Stimulated activated CD4-positive, alpha-beta T cell treated with anti-CD3 and anti-CD28 coated beads, Interleukin-4, amount 100 ng/mL, for 4 hours (primary cell): ENCODE results near the gene ADCY1.

Source experiments
- DNase-seq, 2 experiments: peaks; one replicate each; pipeline ENCODE4 v3.0.0-alpha.2; 2020

ADCY1 gene

GRCh38 chr7:45655539-45655938 is 81.4 kb downstream of the ADCY1 start:
- DNase-seq: no peak

GRCh38 chr7:45656431-45656830 is 82.3 kb downstream of the ADCY1 start:
- DNase-seq: no peak

- no peak for DNase-seq
These were observed 83.1 kb downstream of the ADCY1 start for GRCh38 chr7:45657136-45657889.

GRCh38 chr7:45657890-45658715 is 83.9 kb downstream of the ADCY1 start:
- no peak for DNase-seq

GRCh38 chr7:45658716-45659495 is 84.7 kb downstream of the ADCY1 start:
- no peak for DNase-seq

GRCh38 chr7:45659496-45660139 is 85.5 kb downstream of the ADCY1 start:
- no peak for DNase-seq

- DNase-seq: no peak
These were observed 86.2 kb downstream of the ADCY1 start for GRCh38 chr7:45660201-45660900.

GRCh38 chr7:45660901-45661211 is 86.7 kb downstream of the ADCY1 start:
- no peak for DNase-seq

GRCh38 chr7:45661302-45661995 is 87.3 kb downstream of the ADCY1 start:
- DNase-seq: no peak

- DNase-seq: no peak
These were observed 87.8 kb downstream of the ADCY1 start for GRCh38 chr7:45662018-45662417.

GRCh38 chr7:45662540-45663166 is 88.5 kb downstream of the ADCY1 start:
- DNase-seq: no peak

- no peak for DNase-seq
These were observed 89.2 kb downstream of the ADCY1 start for GRCh38 chr7:45663167-45663921.

- no peak for DNase-seq
These were observed 89.9 kb downstream of the ADCY1 start for GRCh38 chr7:45663965-45664633.

GRCh38 chr7:45665172-45665571 is 91.0 kb downstream of the ADCY1 start:
- no peak for DNase-seq

GRCh38 chr7:45670227-45670626 is 96.1 kb downstream of the ADCY1 start:
- no peak for DNase-seq

GRCh38 chr7:45670717-45671116 is 96.5 kb downstream of the ADCY1 start:
- no peak for DNase-seq

- DNase-seq: no peak
These were observed 103.2 kb downstream of the ADCY1 start for GRCh38 chr7:45677311-45677900.

- no peak for DNase-seq
These were observed 105.3 kb downstream of the ADCY1 start for GRCh38 chr7:45679516-45679915.

- DNase-seq: no peak
These were observed 106.6 kb downstream of the ADCY1 start for GRCh38 chr7:45680776-45681175.
